ENCODE data around the gene SVOPL.
"Not testable (repeated sequence)": the region's sequence is repeated elsewhere in the genome, so short reads cannot be mapped to it uniquely, and the experiment has no call there.

Gene SVOPL

GRCh38 chr7:138698281-138698680 lies 2.9 kb downstream of the SVOPL start:
- DNase-seq, result no peak

GRCh38 chr7:138697535-138698182 lies 3.5 kb downstream of the SVOPL start:
- DNase-seq, result no peak

- DNase-seq, result not testable (repeated sequence)
These were observed 5.4 kb downstream of the SVOPL start for GRCh38 chr7:138695776-138696175.

- DNase-seq, result no peak
These were observed 6.1 kb downstream of the SVOPL start for GRCh38 chr7:138695106-138695505.

- no peak for DNase-seq
These were observed 10.0 kb downstream of the SVOPL start for GRCh38 chr7:138691178-138691577.

GRCh38 chr7:138690495-138690894 lies 10.7 kb downstream of the SVOPL start:
- no peak for DNase-seq

GRCh38 chr7:138688037-138688436 lies 13.1 kb downstream of the SVOPL start:
- not testable (repeated sequence) for DNase-seq

- DNase-seq, result no peak
These were observed 16.8 kb downstream of the SVOPL start for GRCh38 chr7:138684340-138684739.

- DNase-seq, result no peak
These were observed 21.4 kb downstream of the SVOPL start for GRCh38 chr7:138679793-138680192.

GRCh38 chr7:138670594-138670993 lies 30.6 kb downstream of the SVOPL start:
- no peak for DNase-seq

GRCh38 chr7:138669364-138669763 lies 31.8 kb downstream of the SVOPL start:
- DNase-seq, result no peak

GRCh38 chr7:138668946-138669345 lies 32.2 kb downstream of the SVOPL start:
- no peak for DNase-seq

GRCh38 chr7:138668229-138668596 lies 32.9 kb downstream of the SVOPL start:
- DNase-seq, result no peak

- no peak for DNase-seq
These were observed 33.5 kb downstream of the SVOPL start for GRCh38 chr7:138667535-138668228.

- no peak for DNase-seq
These were observed 34.8 kb downstream of the SVOPL start for GRCh38 chr7:138666385-138666784.

- DNase-seq, result no peak
These were observed 35.5 kb downstream of the SVOPL start for GRCh38 chr7:138665669-138666140.

GRCh38 chr7:138665249-138665648 lies 35.9 kb downstream of the SVOPL start:
- DNase-seq, result no peak

- peak; percentile 2 for DNase-seq
These were observed 37.1 kb downstream of the SVOPL start for GRCh38 chr7:138663725-138664710.

- no peak for DNase-seq
These were observed 38.2 kb downstream of the SVOPL start for GRCh38 chr7:138662991-138663320.

- no peak for DNase-seq
These were observed 38.8 kb downstream of the SVOPL start for GRCh38 chr7:138662076-138662990.

GRCh38 chr7:138661069-138661635 lies 40.0 kb downstream of the SVOPL start:
- no peak for DNase-seq

GRCh38 chr7:138658889-138659288 lies 42.3 kb downstream of the SVOPL start:
- DNase-seq, result no peak
